ENCODE measurements around the gene FAM168B.

- TF ChIP-seq, protein P1, sequence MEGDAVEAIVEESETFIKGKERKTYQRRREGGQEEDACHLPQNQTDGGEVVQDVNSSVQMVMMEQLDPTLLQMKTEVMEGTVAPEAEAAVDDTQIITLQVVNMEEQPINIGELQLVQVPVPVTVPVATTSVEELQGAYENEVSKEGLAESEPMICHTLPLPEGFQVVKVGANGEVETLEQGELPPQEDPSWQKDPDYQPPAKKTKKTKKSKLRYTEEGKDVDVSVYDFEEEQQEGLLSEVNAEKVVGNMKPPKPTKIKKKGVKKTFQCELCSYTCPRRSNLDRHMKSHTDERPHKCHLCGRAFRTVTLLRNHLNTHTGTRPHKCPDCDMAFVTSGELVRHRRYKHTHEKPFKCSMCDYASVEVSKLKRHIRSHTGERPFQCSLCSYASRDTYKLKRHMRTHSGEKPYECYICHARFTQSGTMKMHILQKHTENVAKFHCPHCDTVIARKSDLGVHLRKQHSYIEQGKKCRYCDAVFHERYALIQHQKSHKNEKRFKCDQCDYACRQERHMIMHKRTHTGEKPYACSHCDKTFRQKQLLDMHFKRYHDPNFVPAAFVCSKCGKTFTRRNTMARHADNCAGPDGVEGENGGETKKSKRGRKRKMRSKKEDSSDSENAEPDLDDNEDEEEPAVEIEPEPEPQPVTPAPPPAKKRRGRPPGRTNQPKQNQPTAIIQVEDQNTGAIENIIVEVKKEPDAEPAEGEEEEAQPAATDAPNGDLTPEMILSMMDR (conservative IDR thresholded peaks at IDR 0.05): no peak
- TF ChIP-seq ZFX (IDR thresholded peaks at IDR 0.05): no peak
Observed at GRCh38 chr2:131140581-131140980, 47.3 kb upstream of the FAM168B start.
